ENCODE data around the gene SHLD1. TPM values are rescaled to one million over a fixed set of nuclear protein-coding genes. Genes with fewer than 3 reads are reported as not detected.

Gene SHLD1
- polyA plus RNA-seq, 1 donor from 2014 or later, result 15.3 TPM

- Histone ChIP-seq H3K9ac (ENCODE audit: low read length) (no peak overlapping the region), H3K79me2 (replicated peaks; ENCODE audit: insufficient read depth, low read length) (no peaks in the 10 kb centered on the region), H4K20me1 (ENCODE audit: insufficient read depth) (no peaks in the 10 kb centered on the region), H3F3A (ENCODE audit: insufficient read depth, low read length, poor library complexity, severe bottlenecking) (no peaks in the 10 kb centered on the region), H2AFZ (ENCODE audit: low read depth, low read length) (no peak overlapping the region), H3K9me3 (ENCODE audit: low read length) (no peaks in the 10 kb centered on the region), H3K36me3 (ENCODE audit: insufficient read depth, low read length) (no peaks in the 10 kb centered on the region), H3K9me2 (ENCODE audit: insufficient read depth, low read length) (no peaks in the 10 kb centered on the region), H3K27me3 (ENCODE audit: insufficient read depth, low read depth, low read length) (no peaks in the 10 kb centered on the region), H3K4me2 (ENCODE audit: low read length) (no peak overlapping the region), H3K27ac (ENCODE audit: low read length) (peak overlapping the region; percentile 40), H3K4me3 (ENCODE audit: low read length) (no peak overlapping the region)
- TF ChIP-seq TAF1 (IDR thresholded peaks at IDR 0.05; ENCODE audit: low read depth) (no peak), POLR2AphosphoS5 (IDR thresholded peaks at IDR 0.05) (no peak), REST (IDR thresholded peaks at IDR 0.05; ENCODE audit: borderline replicate concordance) (no peak), EZH2 (IDR thresholded peaks at IDR 0.05; ENCODE audit: borderline replicate concordance, insufficient read depth, low read length, poor library complexity, severe bottlenecking) (no peak), MXI1 (conservative IDR thresholded peaks at IDR 0.05; ENCODE audit: poor library complexity, severe bottlenecking) (no peak), EP300 (conservative IDR thresholded peaks at IDR 0.05; ENCODE audit: poor library complexity, severe bottlenecking) (no peak), CTCF (IDR thresholded peaks at IDR 0.05; ENCODE audit: poor library complexity, severe bottlenecking) (no peak), SMC3 (conservative IDR thresholded peaks at IDR 0.05; ENCODE audit: poor library complexity) (no peak), RAD21 (conservative IDR thresholded peaks at IDR 0.05) (no peak)
These were observed 35.8 kb upstream of the SHLD1 start for GRCh38 chr20:5714261-5715041.

GRCh38 chr20:5715071-5715841 is 34.9 kb upstream of the SHLD1 start:
- Histone ChIP-seq H3K36me3 (ENCODE audit: insufficient read depth, low read length) (no peaks in the 10 kb centered on the region), H3K79me2 (replicated peaks; ENCODE audit: insufficient read depth, low read length) (no peaks in the 10 kb centered on the region), H3K9me3 (ENCODE audit: low read length) (no peaks in the 10 kb centered on the region), H3K4me3 (ENCODE audit: low read length) (no peak overlapping the region), H3K9ac (ENCODE audit: low read length) (no peak overlapping the region), H3K9me2 (ENCODE audit: insufficient read depth, low read length) (no peaks in the 10 kb centered on the region), H3K4me2 (ENCODE audit: low read length) (no peak overlapping the region), H3K27ac (ENCODE audit: low read length) (peak overlapping the region; percentile 40), H3F3A (ENCODE audit: insufficient read depth, low read length, poor library complexity, severe bottlenecking) (no peaks in the 10 kb centered on the region), H3K27me3 (ENCODE audit: insufficient read depth, low read depth, low read length) (no peaks in the 10 kb centered on the region), H4K20me1 (ENCODE audit: insufficient read depth) (no peaks in the 10 kb centered on the region), H2AFZ (ENCODE audit: low read depth, low read length) (no peak overlapping the region)
- no peak for TF ChIP-seq REST (IDR thresholded peaks at IDR 0.05; ENCODE audit: borderline replicate concordance)
- TF ChIP-seq MXI1 (conservative IDR thresholded peaks at IDR 0.05; ENCODE audit: poor library complexity, severe bottlenecking), result no peak
- TF ChIP-seq RAD21 (conservative IDR thresholded peaks at IDR 0.05), result no peak
- TF ChIP-seq CTCF (IDR thresholded peaks at IDR 0.05; ENCODE audit: poor library complexity, severe bottlenecking), result no peak
- no peak for TF ChIP-seq TAF1 (IDR thresholded peaks at IDR 0.05; ENCODE audit: low read depth)
- TF ChIP-seq POLR2AphosphoS5 (IDR thresholded peaks at IDR 0.05), result no peak
- TF ChIP-seq EZH2 (IDR thresholded peaks at IDR 0.05; ENCODE audit: borderline replicate concordance, insufficient read depth, low read length, poor library complexity, severe bottlenecking), result no peak
- TF ChIP-seq EP300 (conservative IDR thresholded peaks at IDR 0.05; ENCODE audit: poor library complexity, severe bottlenecking), result no peak
